Gastrocnemius medialis (tissue), 4 donors: ENCODE data around the gene MRPL51. TPM values are rescaled to one million over a fixed set of nuclear protein-coding genes. Genes with fewer than 3 reads are reported as not detected.

Experiments used
- ATAC-seq, 2 donors: fragments of 150-250 bp; one replicate each; pipeline ENCODE4 v1.9.1; 2016
- DNase-seq, 2 donors: peaks; one replicate each; pipeline ENCODE4 v3.0.0-alpha.2; 2019
- H3K27ac ChIP-seq, 4 donors: fragments of 200-600 bp; sonication (generic); 1 replicate in 1 of 4; 2 replicates in 3 of 4; pipeline ENCODE4 v1.5.1; 2016 to 2018; ENCODE audit warnings: mild to moderate bottlenecking in 2 of 4, moderate library complexity in 1 of 4
- H3K27me3 ChIP-seq, 3 donors: fragments of 200-600 bp; sonication (generic) in 2 of 3; 1 replicate in 1 of 3; 2 replicates in 2 of 3; pipeline versions ENCODE4 v1.5.1 to v1.6.0; 2016 to 2019; ENCODE audit warnings: mild to moderate bottlenecking in 1 of 3, moderate library complexity in 1 of 3
- H3K36me3 ChIP-seq, 2 donors: fragments of 200-600 bp; sonication (generic) in 1 of 2; one replicate each; pipeline ENCODE4 v1.5.1; 2017 to 2018
- H3K4me1 ChIP-seq, 2 donors: fragments of 200-600 bp; sonication (generic) in 1 of 2; one replicate each; pipeline ENCODE4 v1.5.1; 2016 to 2017; ENCODE audit warnings: mild to moderate bottlenecking in 2 of 2
- H3K4me3 ChIP-seq, 4 donors: fragments of 200-600 bp; sonication (generic) in 3 of 4; 1 replicate in 1 of 4; 2 replicates in 3 of 4; pipeline ENCODE4 v1.5.1; 2016 to 2019; ENCODE audit warnings: mild to moderate bottlenecking in 2 of 4
- H3K9me3 ChIP-seq, 3 donors: fragments of 200-600 bp; sonication (generic) in 2 of 3; 1 replicate in 1 of 3; 2 replicates in 2 of 3; pipeline ENCODE4 v1.5.1; 2016 to 2019
- CTCF ChIP-seq, 5 experiments: fragments of 450-650 bp in 3 of 5; fragments of 200-600 bp in 2 of 5; sonication (generic) in 2 of 5; IDR thresholded peaks in 4 of 5; conservative IDR thresholded peaks in 1 of 5; 1 replicate in 4 of 5; 2 replicates in 1 of 5; pipeline ENCODE4 v1.5.1; 2016 to 2019; ENCODE audit warnings: antibody characterized with exemption in 5 of 5, mild to moderate bottlenecking in 3 of 5, moderate library complexity in 3 of 5
- POLR2A ChIP-seq, 2 donors: fragments of 450-650 bp; IDR thresholded peaks; one replicate each; pipeline ENCODE4 v1.6.1; 2017; ENCODE audit warnings: antibody characterized with exemption in 2 of 2, mild to moderate bottlenecking in 2 of 2, moderate library complexity in 2 of 2
- in situ Hi-C, 4 donors: fragments of 200-750 bp; cut with MboI; loops; one replicate each; pipeline versions ENCODE4 v1.15.0 to v1.8.0; 2017; ENCODE audit warnings: low sequenced_read_pairs in 4 of 4
- intact Hi-C: fragments of 100-400 bp; cut with DNase I; formaldehyde crosslinking; loops from one replicate; pipeline ENCODE4 v1.15.1; 2023; ENCODE audit warnings: low total_unique reads
- total RNA-seq, 4 donors: library from RNA; depleted of rRNA; stranded (reverse); fragments of >200 nt; gene quantifications; one replicate each; pipeline versions ENCODE4 v1.1.0 to v1.2.3, GENCODE V29; 2016

The MRPL51 gene
- total RNA-seq, 4 donors from 2014 or later: 76.6 to 147 (median 124) TPM

- Histone ChIP-seq H3K4me3 (peak overlapping the region; percentile 75 to 87 (median 76)), H3K9me3 (no peaks in the 10 kb centered on the region), H3K27ac (peak overlapping the region; percentile 91 to 97 (median 96)), H3K4me1 (peaks cover 36 to 52% of the 10 kb centered on the region in 2 donors), H3K27me3 (no peaks in the 10 kb centered on the region), H3K36me3 (peaks cover 0 to 40% of the 10 kb centered on the region in 2 donors)
- ATAC-seq (peak; percentile 25 to 66), DNase-seq (peak; percentile 79 to 80)
- TF ChIP-seq POLR2A (IDR thresholded peaks at IDR 0.05): peak in 1 of 2 donors; percentile 25
- TF ChIP-seq CTCF (IDR thresholded peaks at IDR 0.05 in 4 of 5, conservative IDR thresholded peaks at IDR 0.05 in 1 of 5): peak in 1 of 5 experiments; percentile 22
- intact Hi-C loops (loop anchor here (1.0 to 5.0 kb wide), 7 partner anchors 16 to 213 kb away; partner anchors contain the start of genes CHD4, IFFO1 and MRPL51), in situ Hi-C loops (loop anchor here in 2 of 4 donors (5.0 to 25.0 kb wide), 3 partner anchors 43 to 123 kb away; partner anchors contain the start of genes MRPL51 (in 1 of the 2) and NCAPD2 (in 1 of the 2))
These were observed 42.1 kb upstream of the MRPL51 start for GRCh38 chr12:6534945-6535696.

- peak overlapping the region; percentile 91 to 97 (median 96) for H3K27ac ChIP-seq
- H3K27me3 ChIP-seq: no peaks in the 10 kb centered on the region
- H3K4me3 ChIP-seq: peak overlapping the region; percentile 75 to 87 (median 76)
- TF ChIP-seq POLR2A (IDR thresholded peaks at IDR 0.05): peak in 1 of 2 donors; percentile 35
- TF ChIP-seq CTCF (IDR thresholded peaks at IDR 0.05 in 4 of 5, conservative IDR thresholded peaks at IDR 0.05 in 1 of 5): peak in 1 of 5 experiments; percentile 3
- in situ Hi-C loops: loop anchor here in 2 of 4 donors (5.0 to 25.0 kb wide), 3 partner anchors 42 to 122 kb away; partner anchors contain the start of genes MRPL51 (in 1 of the 2) and NCAPD2 (in 1 of the 2)
- H3K4me1 ChIP-seq: peaks cover 35 to 47% of the 10 kb centered on the region in 2 donors
- peak in 1 of 2 donors; percentile 36 for ATAC-seq
- intact Hi-C loops: loop anchor here (1.0 to 5.0 kb wide), 4 partner anchors 41 to 212 kb away; partner anchors contain the start of genes CHD4 and MRPL51
- H3K9me3 ChIP-seq: no peaks in the 10 kb centered on the region
- no peak for DNase-seq
- H3K36me3 ChIP-seq: peaks cover 0 to 45% of the 10 kb centered on the region in 2 donors
These were observed 41.6 kb upstream of the MRPL51 start for GRCh38 chr12:6534695-6534944.

GRCh38 chr12:6533923-6534694 lies 41.0 kb upstream of the MRPL51 start, which contains the start of gene GAPDH:
GAPDH (plus strand) TSS chr12:6534517; CDS start chr12:6534833, 316 bp downstream.
- intact Hi-C loops: loop anchor here (1.0 to 5.0 kb wide), 4 partner anchors 41 to 212 kb away; partner anchors contain the start of genes CHD4 and MRPL51
- DNase-seq (peak; percentile 89 to 93), ATAC-seq (peak; percentile 66 to 70)
- Histone ChIP-seq H3K9me3 (no peaks in the 10 kb centered on the region), H3K4me1 (peaks cover 35 to 47% of the 10 kb centered on the region in 2 donors), H3K36me3 (peaks cover 0 to 50% of the 10 kb centered on the region in 2 donors), H3K27ac (peak within 1 kb of the TSS; percentile 91 to 97 (median 96)), H3K4me3 (peak within 1 kb of the TSS; percentile 75 to 87 (median 76)), H3K27me3 (no peaks in the 10 kb centered on the region)
- in situ Hi-C loops: loop anchor here in 2 of 4 donors (5.0 to 25.0 kb wide), 3 partner anchors 42 to 122 kb away; partner anchors contain the start of genes MRPL51 (in 1 of the 2) and NCAPD2 (in 1 of the 2)
- TF ChIP-seq CTCF (IDR thresholded peaks at IDR 0.05 in 4 of 5, conservative IDR thresholded peaks at IDR 0.05 in 1 of 5) (peak in 1 of 5 experiments; percentile 3), POLR2A (IDR thresholded peaks at IDR 0.05) (peak; percentile 95 to 96)

- TF ChIP-seq CTCF (IDR thresholded peaks at IDR 0.05 in 4 of 5, conservative IDR thresholded peaks at IDR 0.05 in 1 of 5): no peak
- TF ChIP-seq POLR2A (IDR thresholded peaks at IDR 0.05): no peak
- H3K4me3 ChIP-seq: peak overlapping the region; percentile 75 to 87 (median 76)
- peaks cover 35 to 47% of the 10 kb centered on the region in 2 donors for H3K4me1 ChIP-seq
- in situ Hi-C loops (loop anchor here in 2 of 4 donors (5.0 to 25.0 kb wide), 3 partner anchors 41 to 121 kb away; partner anchors contain the start of genes MRPL51 (in 1 of the 2) and NCAPD2 (in 1 of the 2)), intact Hi-C loops (loop anchor here (5.0 kb wide), 1 partner anchor 211 kb away; no protein-coding TSS in a partner anchor)
- peaks cover 0 to 55% of the 10 kb centered on the region in 2 donors for H3K36me3 ChIP-seq
- no peaks in the 10 kb centered on the region for H3K27me3 ChIP-seq
- peak overlapping the region; percentile 91 to 97 (median 96) for H3K27ac ChIP-seq
- no peaks in the 10 kb centered on the region for H3K9me3 ChIP-seq
- ATAC-seq: peak; percentile 22 to 28
- no peak for DNase-seq
These were observed 40.5 kb upstream of the MRPL51 start for GRCh38 chr12:6533653-6533922.
